ENCODE measurements around the gene B4GALT7. TPM values are rescaled to one million over a fixed set of nuclear protein-coding genes. Genes with fewer than 3 reads are reported as not detected.
A peak's percentile ranks its signal among the peaks of the same experiment; 100 is the strongest.
"Not testable (repeated sequence)": the region's sequence is repeated elsewhere in the genome, so short reads cannot be mapped to it uniquely, and the experiment has no call there.

B4GALT7 gene
- total and polyA plus RNA-seq, 2 experiments from 2014 or later: 35.2 to 53.5 TPM

DNA sequence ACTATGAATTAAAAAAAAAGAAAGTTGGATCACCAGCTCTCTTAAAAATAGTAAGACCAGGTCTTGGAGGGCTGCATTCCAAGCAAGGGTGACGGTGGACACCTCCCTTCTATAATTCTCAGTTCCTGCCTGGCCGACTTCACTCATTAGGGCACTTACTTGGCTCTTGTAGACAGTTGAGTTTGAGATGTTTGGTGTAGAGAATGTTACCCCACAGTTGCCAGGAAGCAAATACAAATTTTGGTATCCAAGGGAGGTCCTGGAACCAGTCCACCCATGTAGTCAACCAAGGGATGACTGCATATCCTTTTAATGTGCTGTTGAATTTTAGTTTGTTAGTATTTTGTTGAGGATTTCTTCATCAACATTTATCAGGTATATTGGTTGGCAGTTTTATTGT is 20.6 kb downstream of the B4GALT7 start:
- 66 to 70% methylated on average over 2 of the region's 2 CpGs for WGBS, 2 experiments (ENCODE audit: low coverage in 1 of 2, low lambda C conversion rate in 2 of 2, missing lambda C conversion rate in 2 of 2)
- Histone ChIP-seq H3K9me3 (ENCODE audit: low read depth) (no peaks in the 10 kb centered on the region), H3K4me2 (ENCODE audit: unreplicated experiment) (no peak overlapping the region), H3K27ac (no peak overlapping the region), H2AFZ (no peak overlapping the region), H3F3A (ENCODE audit: insufficient read depth) (no peaks in the 10 kb centered on the region), H3K4me3 (no peak overlapping the region), H4K20me1 (ENCODE audit: insufficient read depth) (no peaks in the 10 kb centered on the region), H3K4me1 (ENCODE audit: insufficient read depth) (no peaks in the 10 kb centered on the region), H3K36me3 (ENCODE audit: low read depth) (peaks cover 5% of the 10 kb centered on the region; the same call in 1 of the 2 replicates), H3K9ac (no peak overlapping the region), H3K79me2 (ENCODE audit: insufficient read depth) (no peaks in the 10 kb centered on the region), H3K9me2 (ENCODE audit: insufficient read depth) (no peaks in the 10 kb centered on the region), H3K27me3 (replicated peaks; ENCODE audit: insufficient read depth) (no peaks in the 10 kb centered on the region)
- TF ChIP-seq EZH2phosphoT487 (IDR thresholded peaks at IDR 0.05; ENCODE audit: insufficient read depth, low read depth): no peak
- no peak for TF ChIP-seq EZH2 (IDR thresholded peaks at IDR 0.05; ENCODE audit: insufficient read depth, poor library complexity, severe bottlenecking)
- in situ Hi-C loops (cut with MboI): loop anchor here (25.0 kb wide), 1 partner anchor 542 kb away; the partner anchor contains the start of gene NHP2
- peak; percentile 30 for DNase-seq

DNA sequence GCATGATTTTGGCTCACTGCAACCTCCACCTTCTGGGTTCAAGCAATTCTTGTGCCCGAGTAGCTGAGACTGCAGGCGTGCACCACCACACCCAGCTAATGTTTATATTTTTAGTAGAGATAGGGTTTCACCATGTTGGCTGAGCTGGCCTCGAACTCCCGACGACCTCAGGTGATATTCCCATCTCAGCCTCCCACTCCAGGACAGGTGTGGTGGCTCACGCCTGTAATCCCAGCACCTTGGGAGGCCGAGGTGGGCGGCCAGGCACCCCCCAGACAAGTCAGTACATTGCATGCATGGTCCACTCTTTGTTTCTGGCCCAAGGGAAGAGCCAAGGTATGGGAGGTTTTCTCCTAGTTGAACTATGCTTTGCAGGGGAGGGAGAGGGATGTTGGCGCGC is 24.2 kb downstream of the B4GALT7 start:
- H3F3A ChIP-seq (ENCODE audit: insufficient read depth); DNase-seq; H4K20me1 ChIP-seq (ENCODE audit: insufficient read depth); H3K79me2 ChIP-seq (ENCODE audit: insufficient read depth); H3K4me2 ChIP-seq (ENCODE audit: unreplicated experiment); H3K9ac ChIP-seq; H3K4me3 ChIP-seq; H3K27me3 ChIP-seq (replicated peaks; ENCODE audit: insufficient read depth); H3K27ac ChIP-seq; H3K36me3 ChIP-seq (ENCODE audit: low read depth); H3K4me1 ChIP-seq (ENCODE audit: insufficient read depth); H3K9me2 ChIP-seq (ENCODE audit: insufficient read depth); H3K9me3 ChIP-seq (ENCODE audit: low read depth); H2AFZ ChIP-seq: not testable (repeated sequence)
- WGBS, 2 experiments (ENCODE audit: low coverage in 1 of 2, low lambda C conversion rate in 2 of 2, missing lambda C conversion rate in 2 of 2): 95 to 97% methylated on average over 10 of the region's 10 CpGs
- in situ Hi-C loops (cut with MboI): loop anchor here (25.0 kb wide), 1 partner anchor 538 kb away; the partner anchor contains the start of gene NHP2

DNA sequence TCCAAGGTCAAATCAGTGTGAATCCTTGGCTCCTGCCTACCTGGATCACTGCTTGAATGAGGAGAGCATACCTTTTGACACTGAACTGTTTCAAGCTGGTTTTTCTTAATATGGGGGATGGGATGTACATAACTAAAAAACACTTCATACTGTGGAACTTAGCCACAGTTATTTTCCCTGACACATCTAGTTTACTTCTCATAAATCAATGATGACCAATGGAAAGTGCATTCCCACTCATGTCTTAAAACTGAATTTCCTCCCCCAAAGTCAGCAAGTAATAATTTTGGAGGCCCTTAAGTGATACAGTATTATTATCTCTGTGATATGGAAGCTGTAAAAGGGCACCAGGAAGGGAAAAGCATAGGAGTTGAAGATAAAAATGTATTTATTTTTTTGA is 30.3 kb downstream of the B4GALT7 start:
- H4K20me1 ChIP-seq (ENCODE audit: insufficient read depth); H3K4me3 ChIP-seq; in situ Hi-C loops (cut with MboI); H3K36me3 ChIP-seq (ENCODE audit: low read depth); H3K27me3 ChIP-seq (replicated peaks; ENCODE audit: insufficient read depth); H3K9ac ChIP-seq; H3F3A ChIP-seq (ENCODE audit: insufficient read depth); H2AFZ ChIP-seq; H3K9me2 ChIP-seq (ENCODE audit: insufficient read depth); H3K4me2 ChIP-seq (ENCODE audit: unreplicated experiment); H3K79me2 ChIP-seq (ENCODE audit: insufficient read depth); H3K4me1 ChIP-seq (ENCODE audit: insufficient read depth); H3K9me3 ChIP-seq (ENCODE audit: low read depth); H3K27ac ChIP-seq: not testable (repeated sequence)
- DNase-seq: peak; percentile 24

DNA sequence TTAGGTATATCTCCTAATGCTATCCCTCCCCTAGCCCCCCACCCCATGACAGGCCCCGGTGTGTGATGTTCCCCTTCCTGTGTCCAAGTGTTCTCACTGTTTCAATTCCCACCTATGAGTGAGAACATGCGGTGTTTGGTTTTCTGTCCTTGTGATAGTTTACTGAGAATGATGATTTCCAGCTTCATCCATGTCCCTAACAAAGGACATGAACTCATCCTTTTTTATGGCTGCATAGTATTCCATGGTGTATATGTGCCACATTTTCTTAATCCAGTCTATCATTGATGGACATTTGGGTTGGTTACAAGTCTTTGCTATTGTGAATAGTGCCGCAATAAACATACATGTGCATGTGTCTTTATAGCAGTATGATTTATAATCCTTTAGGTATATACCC is 35.0 kb downstream of the B4GALT7 start:
- H3K9ac ChIP-seq; DNase-seq; in situ Hi-C loops (cut with MboI); H3F3A ChIP-seq (ENCODE audit: insufficient read depth); H3K9me3 ChIP-seq (ENCODE audit: low read depth); H3K36me3 ChIP-seq (ENCODE audit: low read depth); H3K4me3 ChIP-seq; H3K4me1 ChIP-seq (ENCODE audit: insufficient read depth); H3K27ac ChIP-seq; H3K4me2 ChIP-seq (ENCODE audit: unreplicated experiment); H2AFZ ChIP-seq; H3K27me3 ChIP-seq (replicated peaks; ENCODE audit: insufficient read depth); H3K79me2 ChIP-seq (ENCODE audit: insufficient read depth); H3K9me2 ChIP-seq (ENCODE audit: insufficient read depth); H4K20me1 ChIP-seq (ENCODE audit: insufficient read depth): not testable (repeated sequence)
- WGBS, 2 experiments (ENCODE audit: low coverage in 1 of 2, low lambda C conversion rate in 2 of 2, missing lambda C conversion rate in 2 of 2): 96 to 97% methylated on average over 3 of the region's 3 CpGs

DNA sequence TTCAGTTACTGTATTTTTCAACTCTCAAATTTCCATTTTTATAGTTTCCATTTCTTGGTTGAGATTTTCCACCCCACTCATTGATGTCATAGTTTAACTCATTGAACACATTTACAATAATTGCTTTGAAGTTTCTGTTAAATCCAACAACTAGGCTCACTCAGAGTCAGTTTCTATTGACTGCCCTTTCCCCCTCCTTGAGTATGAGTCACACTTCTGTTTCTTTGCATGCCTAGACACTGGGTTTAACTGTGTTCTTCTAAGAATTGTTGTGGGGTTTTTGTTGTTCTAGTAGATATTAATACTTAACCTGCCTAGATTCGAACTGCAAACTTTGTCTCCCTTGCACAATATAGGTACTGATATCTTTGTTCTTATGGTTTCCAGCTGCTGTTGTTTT is 45.5 kb downstream of the B4GALT7 start:
- not testable (repeated sequence) for H3K27ac ChIP-seq; H3K9me2 ChIP-seq (ENCODE audit: insufficient read depth); H2AFZ ChIP-seq

DNA sequence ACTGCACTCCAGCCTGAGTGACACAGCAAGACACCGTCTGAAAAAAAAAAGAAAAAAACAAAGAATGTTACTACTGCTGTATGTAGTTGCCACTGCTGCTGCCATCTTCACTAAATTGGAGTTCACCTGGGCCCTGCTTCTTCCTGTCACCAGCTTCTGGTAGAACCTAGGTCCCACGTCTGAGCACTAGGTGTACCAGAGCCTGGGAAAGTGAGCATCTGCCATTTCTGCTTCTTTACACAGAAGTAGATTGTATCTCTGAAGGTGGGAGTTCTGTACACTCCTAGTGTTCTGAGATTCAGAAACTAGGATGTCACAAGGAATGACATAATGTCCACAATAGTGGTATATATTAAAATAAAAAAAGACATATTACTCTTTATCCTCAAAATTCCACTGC is 51.3 kb downstream of the B4GALT7 start:
- in situ Hi-C loops (cut with MboI); DNase-seq; H3K27me3 ChIP-seq (replicated peaks; ENCODE audit: insufficient read depth); H3K4me2 ChIP-seq (ENCODE audit: unreplicated experiment); H3K36me3 ChIP-seq (ENCODE audit: low read depth); H3K4me1 ChIP-seq (ENCODE audit: insufficient read depth); H3K79me2 ChIP-seq (ENCODE audit: insufficient read depth); H3K27ac ChIP-seq; H3K9me2 ChIP-seq (ENCODE audit: insufficient read depth); H3F3A ChIP-seq (ENCODE audit: insufficient read depth); H2AFZ ChIP-seq; H3K9me3 ChIP-seq (ENCODE audit: low read depth); H3K9ac ChIP-seq; H4K20me1 ChIP-seq (ENCODE audit: insufficient read depth); H3K4me3 ChIP-seq: not testable (repeated sequence)
- 96 to 98% methylated on average over 1 to 2 of the region's 2 CpGs for WGBS, 2 experiments (ENCODE audit: low coverage in 1 of 2, low lambda C conversion rate in 2 of 2, missing lambda C conversion rate in 2 of 2)

More for the DNA sequence above, 45.5 kb downstream of the B4GALT7 start:
- in situ Hi-C loops (cut with MboI); H3K4me2 ChIP-seq (ENCODE audit: unreplicated experiment); H3K4me3 ChIP-seq; DNase-seq; H3F3A ChIP-seq (ENCODE audit: insufficient read depth); H3K79me2 ChIP-seq (ENCODE audit: insufficient read depth); H3K9ac ChIP-seq; H3K4me1 ChIP-seq (ENCODE audit: insufficient read depth); H3K36me3 ChIP-seq (ENCODE audit: low read depth); H3K27me3 ChIP-seq (replicated peaks; ENCODE audit: insufficient read depth); H4K20me1 ChIP-seq (ENCODE audit: insufficient read depth); H3K9me3 ChIP-seq (ENCODE audit: low read depth): not testable (repeated sequence)
- no CpG with 5 or more reads among the region's 1 CpG for WGBS, 2 experiments (ENCODE audit: low coverage in 1 of 2, low lambda C conversion rate in 2 of 2, missing lambda C conversion rate in 2 of 2)

DNA sequence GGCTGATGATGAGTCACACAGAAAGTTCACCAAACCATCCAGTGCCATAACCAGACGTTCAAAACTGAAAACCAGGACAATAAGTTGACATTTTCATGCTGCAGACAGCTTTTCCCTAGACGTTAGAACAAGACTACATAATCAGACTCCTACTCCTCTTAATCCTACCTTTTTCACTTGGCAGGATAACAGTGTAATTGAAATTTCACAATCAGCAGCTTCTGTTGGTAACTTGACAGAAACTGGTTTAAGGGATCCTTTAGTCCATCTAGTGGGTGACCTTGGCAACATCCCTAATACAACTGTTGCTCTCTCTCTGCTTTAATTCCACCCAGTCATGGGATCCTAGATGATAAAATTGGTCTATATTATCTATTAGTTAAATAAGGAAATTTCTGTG is 57.9 kb downstream of the B4GALT7 start:
- H3K27ac ChIP-seq; H3F3A ChIP-seq (ENCODE audit: insufficient read depth); in situ Hi-C loops (cut with MboI); H2AFZ ChIP-seq; H3K4me1 ChIP-seq (ENCODE audit: insufficient read depth); H3K27me3 ChIP-seq (replicated peaks; ENCODE audit: insufficient read depth); H4K20me1 ChIP-seq (ENCODE audit: insufficient read depth); H3K9me3 ChIP-seq (ENCODE audit: low read depth); H3K36me3 ChIP-seq (ENCODE audit: low read depth); H3K4me2 ChIP-seq (ENCODE audit: unreplicated experiment); H3K9ac ChIP-seq; H3K4me3 ChIP-seq; H3K9me2 ChIP-seq (ENCODE audit: insufficient read depth): not testable (repeated sequence)
- H3K79me2 ChIP-seq (ENCODE audit: insufficient read depth): peaks cover 20% of the 10 kb centered on the region
- DNase-seq: peak; percentile 3
- WGBS, 2 experiments (ENCODE audit: low coverage in 1 of 2, low lambda C conversion rate in 2 of 2, missing lambda C conversion rate in 2 of 2): 8 to 11% methylated on average over 2 of the region's 2 CpGs

All from GM23248 (cell line).